Liver (tissue), 9 donors: ENCODE data around the gene HSP90AB1. TPM values are rescaled to one million over a fixed set of nuclear protein-coding genes. Genes with fewer than 3 reads are reported as not detected.

Experiments used
- DNase-seq: peaks from one replicate; pipeline ENCODE4 v3.0.0-alpha.2; 2017; ENCODE audit warnings: low spot score
- H3K27ac ChIP-seq, 2 donors: one replicate each; pipeline ENCODE4 v1.7.0; 2013; ENCODE audit warnings: inconsistent platforms in 2 of 2, low read length in 2 of 2, control low read depth in 1 of 2, low read depth in 1 of 2, mild to moderate bottlenecking in 1 of 2
- H3K27me3 ChIP-seq, 4 donors: one replicate each; pipeline versions ENCODE4 v1.6.1 to v1.7.0; 2013; ENCODE audit warnings: low read length in 3 of 4, inconsistent platforms in 1 of 4, mild to moderate bottlenecking in 1 of 4, moderate library complexity in 1 of 4; ENCODE audit not compliant: control insufficient read depth in 4 of 4, insufficient read depth in 4 of 4
- H3K36me3 ChIP-seq, 4 donors: one replicate each; pipeline versions ENCODE4 v1.6.1 to v1.7.0; 2013; ENCODE audit warnings: low read length in 3 of 4, mild to moderate bottlenecking in 3 of 4, low read depth in 1 of 4, moderate library complexity in 1 of 4; ENCODE audit not compliant: control insufficient read depth in 4 of 4, insufficient read depth in 3 of 4
- H3K4me1 ChIP-seq, 4 donors: one replicate each; pipeline versions ENCODE4 v1.6.1 to v1.7.0; 2013; ENCODE audit warnings: low read length in 3 of 4, mild to moderate bottlenecking in 3 of 4, moderate library complexity in 1 of 4; ENCODE audit not compliant: control insufficient read depth in 4 of 4, insufficient read depth in 4 of 4
- H3K4me3 ChIP-seq, 3 donors: one replicate each; pipeline versions ENCODE4 v1.6.1 to v1.7.0; 2013; ENCODE audit warnings: low read length in 3 of 3, control low read depth in 1 of 3, low read depth in 1 of 3, mild to moderate bottlenecking in 1 of 3
- H3K9ac ChIP-seq, 2 donors: one replicate each; pipeline ENCODE4 v1.7.0; 2013; ENCODE audit warnings: low read length in 2 of 2, mild to moderate bottlenecking in 2 of 2, moderate library complexity in 2 of 2, control low read depth in 1 of 2, low read depth in 1 of 2
- H3K9me3 ChIP-seq, 4 donors: one replicate each; pipeline versions ENCODE4 v1.6.1 to v1.7.0; 2013; ENCODE audit warnings: low read length in 3 of 4; ENCODE audit not compliant: control insufficient read depth in 4 of 4
- EGR1 ChIP-seq, 2 donors: IDR thresholded peaks; 2 replicates each; pipeline ENCODE4 v1.6.1; 2016 to 2018; ENCODE audit warnings: antibody characterized with exemption in 2 of 2, low read depth in 2 of 2
- FOXA2 ChIP-seq: IDR thresholded peaks from 2 replicates; pipeline ENCODE4 v1.6.1; 2016; ENCODE audit warnings: antibody characterized with exemption
- GABPA ChIP-seq, 2 donors: IDR thresholded peaks in 1 of 2; conservative IDR thresholded peaks in 1 of 2; 2 replicates each; pipeline ENCODE4 v1.6.1; 2016; ENCODE audit warnings: antibody characterized with exemption in 2 of 2, mild to moderate bottlenecking in 1 of 2, moderate library complexity in 1 of 2
- HNF4A ChIP-seq, 2 donors: conservative IDR thresholded peaks; 2 replicates each; pipeline ENCODE4 v1.6.1; 2016; ENCODE audit warnings: antibody characterized with exemption in 2 of 2, mild to moderate bottlenecking in 2 of 2
- HNF4G ChIP-seq: IDR thresholded peaks from 2 replicates; pipeline ENCODE4 v1.6.1; 2016; ENCODE audit warnings: antibody characterized with exemption
- JUND ChIP-seq, 2 donors: IDR thresholded peaks; 2 replicates each; pipeline ENCODE4 v1.6.1; 2016; ENCODE audit warnings: antibody characterized with exemption in 2 of 2
- NR2F2 ChIP-seq: IDR thresholded peaks from 2 replicates; pipeline ENCODE4 v1.6.1; 2016; ENCODE audit warnings: antibody characterized with exemption
- RAD21 ChIP-seq, 2 donors: IDR thresholded peaks; 2 replicates each; pipeline ENCODE4 v1.6.1; 2016; ENCODE audit warnings: antibody characterized with exemption in 2 of 2, mild to moderate bottlenecking in 2 of 2
- TAF1 ChIP-seq: conservative IDR thresholded peaks from 2 replicates; pipeline ENCODE4 v1.6.1; 2016; ENCODE audit warnings: antibody characterized with exemption, mild to moderate bottlenecking
- YY1 ChIP-seq: IDR thresholded peaks from 2 replicates; pipeline ENCODE4 v1.6.1; 2016; ENCODE audit warnings: antibody characterized with exemption, mild to moderate bottlenecking
- WGBS: extraction: QIAGEN DNeasy Blood & Tissue Kit; methylation state at CpG from one replicate; pipeline ENCODE4 v1.1.7; 2013; 5-methylcytosine and 5-hydroxymethylcytosine counted together
- polyA plus RNA-seq, 2 donors: library from polyadenylated mRNA; stranded (reverse) in 1 of 2; unstranded in 1 of 2; fragments of 200-250 nt in 1 of 2; fragments of >200 nt in 1 of 2; fragmentation: Nextera tagmentation in 1 of 2; extraction: Ambion mirVana in 1 of 2; gene quantifications; one replicate each; pipeline versions ENCODE4 v1.2.1 to v1.2.3, GENCODE V29; 2013 to 2015
- total RNA-seq, 2 donors: library from RNA; depleted of rRNA; stranded (reverse); fragments of >200 nt; gene quantifications; one replicate each; pipeline ENCODE4 v1.2.3, GENCODE V29; 2014
- TF ChIP-seq, protein P1 (sequence below): IDR thresholded peaks from 2 replicates; pipeline ENCODE4 v1.6.1; 2016; ENCODE audit warnings: antibody characterized with exemption
- TF ChIP-seq, protein P2 (sequence below): fragments of 150-350 bp; IDR thresholded peaks from 2 replicates; pipeline ENCODE4 v1.5.1; 2017; ENCODE audit warnings: improper control_type of control experiment, low read depth, low read length; ENCODE audit not compliant: missing input control
- TF ChIP-seq, protein P3 (sequence below): IDR thresholded peaks from 2 replicates; pipeline ENCODE4 v1.6.1; 2016; ENCODE audit warnings: antibody characterized with exemption
- TF ChIP-seq, protein P4 (sequence below): IDR thresholded peaks from 2 replicates; pipeline ENCODE4 v1.6.1; 2016; ENCODE audit warnings: antibody characterized with exemption, mild to moderate bottlenecking
- TF ChIP-seq, protein P5 (sequence below): IDR thresholded peaks from 2 replicates; pipeline ENCODE4 v1.6.1; 2016; ENCODE audit warnings: antibody characterized with exemption
- donor health status: healthy.
- donor health status: healthy.
- donor health status: healthy.
- donor health status: healthy.
- donor health status: healthy.

HSP90AB1 gene
- total and polyA plus RNA-seq, 4 donors, result 129 to 281 (median 203) TPM

DNA sequence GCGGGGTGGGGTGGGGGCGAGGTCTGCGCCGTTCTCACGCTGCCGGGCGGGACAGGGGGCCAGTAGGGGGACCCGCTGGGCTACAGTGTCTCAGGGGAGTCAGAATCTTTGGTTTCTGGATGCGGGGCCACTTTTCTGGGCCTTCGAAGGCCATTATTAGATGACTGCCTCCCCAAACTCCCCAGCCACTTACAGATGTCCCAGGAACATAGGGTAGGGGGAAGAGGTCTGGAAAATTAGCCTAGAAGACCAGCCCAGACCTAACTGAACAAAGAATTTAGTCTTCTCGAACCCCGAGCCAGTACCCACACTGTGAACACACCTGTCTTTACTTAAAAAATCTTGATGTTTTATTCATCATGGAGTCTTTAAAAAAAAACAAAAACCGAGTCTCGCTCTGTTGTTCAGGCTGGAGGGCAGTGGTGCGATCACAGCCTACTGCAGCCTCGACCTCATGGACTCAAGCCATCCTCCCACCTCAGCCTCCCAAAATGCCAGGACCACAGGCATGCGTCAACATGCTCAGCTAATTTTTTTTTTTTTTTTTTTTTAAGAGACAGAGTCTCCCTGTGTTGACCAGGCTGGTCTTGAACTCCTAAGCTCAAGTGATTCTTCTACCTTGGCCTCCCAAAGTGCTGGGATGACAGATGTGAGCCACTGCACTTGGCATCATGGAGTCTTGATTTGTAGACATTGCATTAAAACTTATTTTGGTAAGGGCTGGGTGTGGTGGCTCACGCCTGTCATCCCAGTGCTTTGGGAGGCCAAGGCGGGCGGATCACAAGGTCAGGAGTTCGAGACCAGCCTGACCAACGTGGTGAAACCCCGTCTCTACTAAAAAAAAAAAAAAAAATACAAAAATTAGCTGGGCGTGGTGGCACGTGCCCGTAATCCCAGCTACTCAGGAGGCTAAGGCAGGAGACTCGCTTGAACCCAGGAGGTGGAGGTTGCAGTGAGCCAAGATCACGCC, 26.8 kb upstream of the HSP90AB1 start:
- Histone ChIP-seq H3K4me1 (peaks cover 41 to 78% (median 58%) of the 10 kb centered on the region in 4 donors), H3K4me3 (peak overlapping the region in 1 of 3 donors; percentile 57), H3K27ac (peak overlapping the region; percentile 86 to 95), H3K27me3 (no peaks in the 10 kb centered on the region), H3K9ac (peak overlapping the region; percentile 59 to 61), H3K36me3 (no peaks in the 10 kb centered on the region), H3K9me3 (no peaks in the 10 kb centered on the region)
- no peak for DNase-seq
- TF ChIP-seq, protein P1, sequence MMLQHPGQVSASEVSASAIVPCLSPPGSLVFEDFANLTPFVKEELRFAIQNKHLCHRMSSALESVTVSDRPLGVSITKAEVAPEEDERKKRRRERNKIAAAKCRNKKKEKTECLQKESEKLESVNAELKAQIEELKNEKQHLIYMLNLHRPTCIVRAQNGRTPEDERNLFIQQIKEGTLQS, result no peak
- TF ChIP-seq RAD21 (IDR thresholded peaks at IDR 0.05), result no peak
- no peak for TF ChIP-seq HNF4G
- no peak for TF ChIP-seq GABPA (IDR thresholded peaks at IDR 0.05 in 1 of 2, conservative IDR thresholded peaks at IDR 0.05 in 1 of 2)
- no peak for TF ChIP-seq HNF4A (conservative IDR thresholded peaks at IDR 0.05)
- TF ChIP-seq, protein P2, sequence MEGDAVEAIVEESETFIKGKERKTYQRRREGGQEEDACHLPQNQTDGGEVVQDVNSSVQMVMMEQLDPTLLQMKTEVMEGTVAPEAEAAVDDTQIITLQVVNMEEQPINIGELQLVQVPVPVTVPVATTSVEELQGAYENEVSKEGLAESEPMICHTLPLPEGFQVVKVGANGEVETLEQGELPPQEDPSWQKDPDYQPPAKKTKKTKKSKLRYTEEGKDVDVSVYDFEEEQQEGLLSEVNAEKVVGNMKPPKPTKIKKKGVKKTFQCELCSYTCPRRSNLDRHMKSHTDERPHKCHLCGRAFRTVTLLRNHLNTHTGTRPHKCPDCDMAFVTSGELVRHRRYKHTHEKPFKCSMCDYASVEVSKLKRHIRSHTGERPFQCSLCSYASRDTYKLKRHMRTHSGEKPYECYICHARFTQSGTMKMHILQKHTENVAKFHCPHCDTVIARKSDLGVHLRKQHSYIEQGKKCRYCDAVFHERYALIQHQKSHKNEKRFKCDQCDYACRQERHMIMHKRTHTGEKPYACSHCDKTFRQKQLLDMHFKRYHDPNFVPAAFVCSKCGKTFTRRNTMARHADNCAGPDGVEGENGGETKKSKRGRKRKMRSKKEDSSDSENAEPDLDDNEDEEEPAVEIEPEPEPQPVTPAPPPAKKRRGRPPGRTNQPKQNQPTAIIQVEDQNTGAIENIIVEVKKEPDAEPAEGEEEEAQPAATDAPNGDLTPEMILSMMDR, result no peak
- TF ChIP-seq YY1, result no peak
- no peak for TF ChIP-seq FOXA2
- 58% methylated on average over 28 of the region's 28 CpGs for WGBS

DNA sequence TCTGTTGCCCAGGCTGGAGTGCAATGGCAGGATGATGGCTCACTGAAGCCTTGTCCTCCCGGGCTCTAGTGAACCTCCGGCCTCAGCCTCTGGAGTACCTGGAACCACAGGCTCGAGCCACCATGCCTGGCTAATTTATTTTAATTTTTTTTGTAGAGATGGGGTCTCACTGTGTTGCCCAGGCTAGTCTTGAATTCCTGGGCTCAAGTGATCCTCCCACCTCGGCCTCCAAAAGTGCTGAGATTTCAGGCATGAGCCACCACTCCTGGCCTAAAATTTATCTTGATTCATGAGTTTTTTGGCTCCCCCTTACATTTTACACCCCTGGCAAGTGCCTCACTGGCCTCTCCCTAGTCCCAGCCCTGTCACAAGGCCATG, 26.0 kb upstream of the HSP90AB1 start:
- WGBS, result 87% methylated on average over 4 of the region's 4 CpGs
- DNase-seq, result no peak
- no peak for TF ChIP-seq RAD21 (IDR thresholded peaks at IDR 0.05)
- TF ChIP-seq JUND (IDR thresholded peaks at IDR 0.05), result no peak
- no peak for TF ChIP-seq YY1
- TF ChIP-seq, protein P1, result no peak
- TF ChIP-seq HNF4A (conservative IDR thresholded peaks at IDR 0.05), result no peak
- no peak for TF ChIP-seq GABPA (IDR thresholded peaks at IDR 0.05 in 1 of 2, conservative IDR thresholded peaks at IDR 0.05 in 1 of 2)
- TF ChIP-seq TAF1, result no peak
- TF ChIP-seq EGR1 (IDR thresholded peaks at IDR 0.05; ENCODE audit: low read depth in 2 of 2), result no peak
- TF ChIP-seq, protein P3, sequence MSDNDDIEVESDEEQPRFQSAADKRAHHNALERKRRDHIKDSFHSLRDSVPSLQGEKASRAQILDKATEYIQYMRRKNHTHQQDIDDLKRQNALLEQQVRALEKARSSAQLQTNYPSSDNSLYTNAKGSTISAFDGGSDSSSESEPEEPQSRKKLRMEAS, result no peak
- no peak for TF ChIP-seq NR2F2
- TF ChIP-seq, protein P4, sequence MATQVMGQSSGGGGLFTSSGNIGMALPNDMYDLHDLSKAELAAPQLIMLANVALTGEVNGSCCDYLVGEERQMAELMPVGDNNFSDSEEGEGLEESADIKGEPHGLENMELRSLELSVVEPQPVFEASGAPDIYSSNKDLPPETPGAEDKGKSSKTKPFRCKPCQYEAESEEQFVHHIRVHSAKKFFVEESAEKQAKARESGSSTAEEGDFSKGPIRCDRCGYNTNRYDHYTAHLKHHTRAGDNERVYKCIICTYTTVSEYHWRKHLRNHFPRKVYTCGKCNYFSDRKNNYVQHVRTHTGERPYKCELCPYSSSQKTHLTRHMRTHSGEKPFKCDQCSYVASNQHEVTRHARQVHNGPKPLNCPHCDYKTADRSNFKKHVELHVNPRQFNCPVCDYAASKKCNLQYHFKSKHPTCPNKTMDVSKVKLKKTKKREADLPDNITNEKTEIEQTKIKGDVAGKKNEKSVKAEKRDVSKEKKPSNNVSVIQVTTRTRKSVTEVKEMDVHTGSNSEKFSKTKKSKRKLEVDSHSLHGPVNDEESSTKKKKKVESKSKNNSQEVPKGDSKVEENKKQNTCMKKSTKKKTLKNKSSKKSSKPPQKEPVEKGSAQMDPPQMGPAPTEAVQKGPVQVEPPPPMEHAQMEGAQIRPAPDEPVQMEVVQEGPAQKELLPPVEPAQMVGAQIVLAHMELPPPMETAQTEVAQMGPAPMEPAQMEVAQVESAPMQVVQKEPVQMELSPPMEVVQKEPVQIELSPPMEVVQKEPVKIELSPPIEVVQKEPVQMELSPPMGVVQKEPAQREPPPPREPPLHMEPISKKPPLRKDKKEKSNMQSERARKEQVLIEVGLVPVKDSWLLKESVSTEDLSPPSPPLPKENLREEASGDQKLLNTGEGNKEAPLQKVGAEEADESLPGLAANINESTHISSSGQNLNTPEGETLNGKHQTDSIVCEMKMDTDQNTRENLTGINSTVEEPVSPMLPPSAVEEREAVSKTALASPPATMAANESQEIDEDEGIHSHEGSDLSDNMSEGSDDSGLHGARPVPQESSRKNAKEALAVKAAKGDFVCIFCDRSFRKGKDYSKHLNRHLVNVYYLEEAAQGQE, result no peak
- TF ChIP-seq, protein P2, result no peak
- TF ChIP-seq, protein P5, sequence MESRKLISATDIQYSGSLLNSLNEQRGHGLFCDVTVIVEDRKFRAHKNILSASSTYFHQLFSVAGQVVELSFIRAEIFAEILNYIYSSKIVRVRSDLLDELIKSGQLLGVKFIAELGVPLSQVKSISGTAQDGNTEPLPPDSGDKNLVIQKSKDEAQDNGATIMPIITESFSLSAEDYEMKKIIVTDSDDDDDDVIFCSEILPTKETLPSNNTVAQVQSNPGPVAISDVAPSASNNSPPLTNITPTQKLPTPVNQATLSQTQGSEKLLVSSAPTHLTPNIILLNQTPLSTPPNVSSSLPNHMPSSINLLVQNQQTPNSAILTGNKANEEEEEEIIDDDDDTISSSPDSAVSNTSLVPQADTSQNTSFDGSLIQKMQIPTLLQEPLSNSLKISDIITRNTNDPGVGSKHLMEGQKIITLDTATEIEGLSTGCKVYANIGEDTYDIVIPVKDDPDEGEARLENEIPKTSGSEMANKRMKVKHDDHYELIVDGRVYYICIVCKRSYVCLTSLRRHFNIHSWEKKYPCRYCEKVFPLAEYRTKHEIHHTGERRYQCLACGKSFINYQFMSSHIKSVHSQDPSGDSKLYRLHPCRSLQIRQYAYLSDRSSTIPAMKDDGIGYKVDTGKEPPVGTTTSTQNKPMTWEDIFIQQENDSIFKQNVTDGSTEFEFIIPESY, result no peak
- TF ChIP-seq FOXA2, result no peak
- TF ChIP-seq HNF4G, result no peak
- H3K4me1 ChIP-seq, result peaks cover 44 to 86% (median 66%) of the 10 kb centered on the region in 4 donors
- no peaks in the 10 kb centered on the region for H3K9me3 ChIP-seq
- H3K9ac ChIP-seq, result no peak overlapping the region
- no peaks in the 10 kb centered on the region for H3K36me3 ChIP-seq
- no peaks in the 10 kb centered on the region for H3K27me3 ChIP-seq
- peak overlapping the region; percentile 89 to 95 for H3K27ac ChIP-seq
- no peak overlapping the region for H3K4me3 ChIP-seq
